ENCODE data around the gene ASB2. TPM values are rescaled to one million over a fixed set of nuclear protein-coding genes. Genes with fewer than 3 reads are reported as not detected.
A peak's percentile ranks its signal among the peaks of the same experiment; 100 is the strongest.

ASB2 gene
- total RNA-seq, 1 experiment from 2014 or later, result 0.35 TPM

DNA sequence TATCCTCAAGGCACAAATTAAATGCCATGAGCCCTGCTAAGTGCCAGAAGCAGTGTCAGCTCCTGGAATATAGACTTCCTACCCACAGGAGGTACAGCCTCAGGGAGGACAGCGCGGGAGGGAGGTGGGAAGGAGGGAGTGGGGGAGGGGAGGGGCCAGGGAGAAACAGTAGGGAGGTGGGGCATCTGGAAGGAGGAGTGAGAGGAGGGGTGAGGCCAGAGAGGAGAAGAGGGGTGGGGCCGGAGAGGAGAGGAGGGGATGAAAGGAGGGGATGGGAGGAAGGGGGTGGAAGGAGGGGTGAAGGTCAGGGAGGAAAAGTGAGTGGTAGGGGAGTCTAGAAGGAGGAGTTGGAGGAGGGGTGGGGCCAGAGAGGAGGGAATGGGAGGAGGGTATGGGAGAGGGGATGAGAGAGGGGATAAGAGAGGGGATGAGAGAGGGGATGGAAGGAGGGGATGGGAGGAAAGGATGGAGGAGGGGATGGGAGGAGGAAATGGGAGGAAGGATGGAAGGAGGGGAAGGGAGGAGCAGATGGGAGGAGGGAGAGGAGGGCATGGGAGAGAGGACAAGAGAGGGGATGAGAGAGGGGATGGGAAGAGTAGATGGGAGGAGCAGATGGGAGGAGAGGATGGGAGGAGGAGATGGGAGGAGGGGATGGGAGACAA, 11.6 kb upstream of the ASB2 start:
- Histone ChIP-seq H2AK5ac (ENCODE audit: insufficient read length, low read length) (no peak overlapping the region), H4K20me1 (ENCODE audit: control insufficient read depth, insufficient read depth, insufficient read length) (no peaks in the 10 kb centered on the region), H3K27ac (ENCODE audit: insufficient read length, low read depth, low read length) (no peak overlapping the region), H3K79me1 (ENCODE audit: insufficient read depth, low read depth, low read length, poor library complexity, severe bottlenecking) (no peaks in the 10 kb centered on the region), H3K14ac (ENCODE audit: insufficient read depth, low read length) (no peak overlapping the region), H3K9ac (ENCODE audit: extremely low read depth, insufficient read length, low read length) (no peak overlapping the region), H3T11ph (ENCODE audit: low read length) (no peak overlapping the region), H3K4me1 (ENCODE audit: insufficient read depth, low read length) (no peaks in the 10 kb centered on the region), H3K18ac (ENCODE audit: insufficient read length, low read depth, low read length) (no peak overlapping the region), H3K56ac (ENCODE audit: insufficient read length, low read depth, low read length) (no peak overlapping the region), H4K8ac (replicated peaks; ENCODE audit: insufficient read length, low read depth, low read length) (no peak overlapping the region), H2AFZ (ENCODE audit: low read length) (no peak overlapping the region), H3K23me2 (ENCODE audit: insufficient read length, low read depth, low read length, poor library complexity, severe bottlenecking) (no peaks in the 10 kb centered on the region), H2BK20ac (ENCODE audit: low read depth, low read length, poor library complexity, severe bottlenecking) (no peak overlapping the region), H4K5ac (ENCODE audit: insufficient read length, low read depth, low read length) (no peak overlapping the region), H3K23ac (ENCODE audit: insufficient read length, low read depth, low read length) (no peak overlapping the region), H3K4ac (ENCODE audit: low read depth, low read length) (no peak overlapping the region), H4K91ac (ENCODE audit: insufficient read length, low read depth, low read length) (no peak overlapping the region), H2BK15ac (ENCODE audit: low read depth, low read length) (no peak overlapping the region), H2BK120ac (ENCODE audit: low read depth, low read length, poor library complexity, severe bottlenecking) (no peak overlapping the region), H3K4me2 (ENCODE audit: insufficient read depth, insufficient read length, low read length) (no peak overlapping the region), H3K27me3 (ENCODE audit: insufficient read depth, low read length) (no peaks in the 10 kb centered on the region), H3K79me2 (ENCODE audit: insufficient read depth, low read length) (no peaks in the 10 kb centered on the region), H3K9me3 (ENCODE audit: control insufficient read depth, low read depth, low read length) (no peaks in the 10 kb centered on the region), H2BK12ac (ENCODE audit: insufficient read length, low read depth, low read length) (no peak overlapping the region), H2BK5ac (ENCODE audit: insufficient read length, low read length) (no peak overlapping the region)
- no peak overlapping the region for H3K4me3 Mint-ChIP-seq
- H3K27me3 Mint-ChIP-seq (ENCODE audit: low read depth), result no peaks in the 10 kb centered on the region; the same call in 1 of the 2 replicates
- H3K27ac Mint-ChIP-seq, result no peak overlapping the region
- no CpG with 5 or more reads among the region's 3 CpGs for WGBS (ENCODE audit: extremely low coverage, insufficient read length, low lambda C conversion rate)
- peaks cover 26 to 35% of the 10 kb centered on the region in 2 experiments for H3K4me1 Mint-ChIP-seq
- no peaks in the 10 kb centered on the region; a peak in 1 of 7 replicates for H3K36me3 Mint-ChIP-seq (ENCODE audit: insufficient read depth in 1 of 3, low read depth in 3 of 3)
- DNase-seq, result peak; percentile 69
- no peak for TF ChIP-seq CTCF (conservative IDR thresholded peaks at IDR 0.05)
- H3K9me3 Mint-ChIP-seq, result no peaks in the 10 kb centered on the region; a peak in 3 of 5 replicates
